ENCODE results near the gene RBBP9.
"Not testable (repeated sequence)": the region's sequence is repeated elsewhere in the genome, so short reads cannot be mapped to it uniquely, and the experiment has no call there.

The RBBP9 gene

DNA sequence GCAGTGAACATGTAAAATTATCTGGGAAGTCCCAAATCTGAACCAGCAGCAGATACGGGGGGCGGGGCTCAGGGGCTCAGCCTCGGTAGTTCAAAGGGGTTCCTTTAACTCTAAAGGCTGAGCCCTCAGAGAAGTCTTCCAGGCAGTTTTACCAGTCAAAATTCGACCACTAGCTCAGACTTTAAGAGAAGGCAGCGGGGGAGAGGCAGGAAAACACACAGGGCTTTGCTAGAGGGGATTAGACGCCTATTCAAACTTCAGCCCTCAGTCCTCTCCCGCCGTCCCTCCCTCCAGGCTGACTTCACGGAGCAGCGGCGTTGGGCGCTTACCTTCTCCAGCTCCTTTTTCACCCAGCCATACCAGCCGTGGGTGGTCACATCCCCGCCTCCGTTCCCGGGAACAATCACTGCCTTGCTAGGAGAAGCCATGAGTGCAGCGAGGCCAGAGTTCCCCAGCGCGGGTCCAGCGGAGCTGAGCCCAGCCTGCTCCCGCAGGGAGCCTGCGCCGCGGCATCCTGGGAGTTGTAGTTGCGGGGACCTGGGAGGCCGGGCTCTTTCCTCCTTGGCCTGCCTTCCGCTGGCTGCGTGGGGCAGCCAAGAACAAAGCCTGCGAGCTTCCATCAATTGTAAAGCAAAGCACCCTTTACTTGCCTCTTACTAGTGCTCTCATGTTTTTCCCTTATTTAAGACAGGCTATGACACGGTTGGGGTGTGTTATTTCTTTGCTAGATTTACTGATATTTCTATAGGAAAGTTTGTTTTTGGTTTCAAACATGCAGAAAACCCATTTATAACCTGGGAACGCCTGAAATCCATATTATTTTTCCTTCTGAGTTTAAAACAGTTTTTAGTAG is at the start of gene RBBP9:
Gene RBBP9 (minus strand): TSS at position 486 of the 853 bp plus-strand sequence. CDS start 58 bp downstream, at position 428.
- DNase-seq (ENCODE audit: low spot score), result peak; percentile 77

DNA sequence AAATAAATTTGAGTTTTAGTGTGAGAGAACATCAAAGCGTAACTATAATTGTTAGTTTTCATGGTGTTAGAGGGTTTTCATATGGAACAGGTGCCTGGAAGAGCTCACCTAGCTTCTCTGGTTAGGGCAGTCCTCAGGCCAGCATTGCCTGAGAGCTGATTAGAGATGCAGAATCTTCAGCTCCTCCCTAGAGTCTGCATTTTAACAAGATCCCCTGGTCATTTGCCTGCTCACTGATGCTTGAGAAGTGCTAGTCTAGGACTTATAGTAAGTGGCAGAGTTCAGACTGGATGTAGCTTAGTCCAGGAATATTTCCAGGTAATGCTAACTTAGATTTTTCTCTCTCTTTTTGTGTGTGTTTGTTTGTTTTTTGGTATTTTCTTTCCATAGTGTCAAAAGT is 48.5 kb upstream of the RBBP9 start:
- no peak for DNase-seq (ENCODE audit: low spot score)

DNA sequence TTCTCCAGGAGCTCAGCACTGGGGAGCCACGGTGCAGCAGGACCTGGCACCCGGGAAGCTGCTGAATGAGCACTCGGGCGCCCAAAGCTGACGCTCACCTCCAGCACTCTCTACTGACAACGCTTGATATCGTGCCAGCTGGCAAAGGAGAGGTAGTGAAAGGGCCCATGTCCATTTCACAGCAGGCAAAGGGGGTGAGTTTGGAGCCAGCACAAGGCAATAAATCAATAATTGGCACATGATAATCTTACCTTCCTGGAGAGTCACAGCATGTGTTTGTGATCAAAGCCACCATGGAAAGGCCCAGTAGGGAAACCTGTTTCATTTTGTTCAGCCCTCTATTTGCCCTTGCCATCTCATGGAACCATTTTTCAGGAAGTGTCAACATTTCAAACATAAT is 46.9 kb upstream of the RBBP9 start:
- no peak for DNase-seq (ENCODE audit: low spot score)

DNA sequence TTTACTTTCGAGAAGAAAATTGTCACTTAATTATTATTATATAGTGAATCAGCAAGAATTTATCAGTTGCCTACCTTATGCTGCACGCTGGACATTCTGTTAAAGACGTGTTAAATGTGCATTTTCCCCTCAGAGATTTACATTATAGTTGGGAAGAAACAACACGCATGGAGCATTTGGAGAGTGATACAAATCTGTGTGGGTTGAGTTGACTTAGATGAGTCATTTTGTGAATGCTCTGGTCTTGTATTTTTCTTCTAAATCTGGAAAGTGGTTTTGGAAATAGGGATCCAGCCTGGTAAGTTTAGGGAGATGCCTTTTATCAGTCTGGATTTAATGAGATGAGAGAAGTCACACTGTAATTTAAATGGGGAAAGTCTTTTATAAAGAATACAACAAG is 46.2 kb upstream of the RBBP9 start:
- no peak for DNase-seq (ENCODE audit: low spot score)

DNA sequence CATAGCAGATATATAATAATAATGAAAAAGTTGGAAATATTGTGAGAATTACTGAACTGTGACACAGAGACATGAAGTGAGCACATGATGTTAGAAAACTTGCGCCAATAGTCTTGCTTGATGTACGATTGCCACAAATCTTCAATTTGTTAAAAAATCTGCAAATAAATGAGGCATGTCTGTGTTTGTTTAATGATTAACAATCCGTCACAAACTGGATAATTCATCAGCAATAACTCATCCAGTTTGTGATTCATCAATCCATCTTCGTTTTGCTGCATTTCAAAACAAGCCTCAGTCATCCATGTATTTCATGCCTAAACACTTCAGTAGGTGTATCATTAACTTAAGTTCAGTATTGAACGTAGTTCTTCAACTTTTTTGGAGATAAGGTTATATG is 44.7 kb upstream of the RBBP9 start:
- no peak for DNase-seq (ENCODE audit: low spot score)

DNA sequence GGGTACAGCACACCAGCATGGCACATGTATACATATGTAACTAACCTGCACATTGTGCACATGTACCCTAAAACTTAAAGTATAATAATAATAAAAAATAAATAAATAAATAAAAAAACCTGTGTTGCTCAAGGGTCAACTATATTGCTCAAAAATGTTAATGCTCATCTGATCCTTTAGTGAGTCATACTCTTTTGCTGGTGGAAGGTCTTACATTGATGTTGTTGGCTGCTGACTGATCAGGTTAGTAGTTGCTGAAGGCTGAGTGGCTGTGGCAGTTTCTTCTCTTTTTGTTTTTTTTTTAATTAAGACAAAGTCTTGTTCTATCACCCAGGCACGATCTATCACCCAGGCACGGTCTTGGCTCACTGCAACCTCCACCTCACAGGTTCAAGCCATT is 40.6 kb upstream of the RBBP9 start:
- no peak for DNase-seq (ENCODE audit: low spot score)

DNA sequence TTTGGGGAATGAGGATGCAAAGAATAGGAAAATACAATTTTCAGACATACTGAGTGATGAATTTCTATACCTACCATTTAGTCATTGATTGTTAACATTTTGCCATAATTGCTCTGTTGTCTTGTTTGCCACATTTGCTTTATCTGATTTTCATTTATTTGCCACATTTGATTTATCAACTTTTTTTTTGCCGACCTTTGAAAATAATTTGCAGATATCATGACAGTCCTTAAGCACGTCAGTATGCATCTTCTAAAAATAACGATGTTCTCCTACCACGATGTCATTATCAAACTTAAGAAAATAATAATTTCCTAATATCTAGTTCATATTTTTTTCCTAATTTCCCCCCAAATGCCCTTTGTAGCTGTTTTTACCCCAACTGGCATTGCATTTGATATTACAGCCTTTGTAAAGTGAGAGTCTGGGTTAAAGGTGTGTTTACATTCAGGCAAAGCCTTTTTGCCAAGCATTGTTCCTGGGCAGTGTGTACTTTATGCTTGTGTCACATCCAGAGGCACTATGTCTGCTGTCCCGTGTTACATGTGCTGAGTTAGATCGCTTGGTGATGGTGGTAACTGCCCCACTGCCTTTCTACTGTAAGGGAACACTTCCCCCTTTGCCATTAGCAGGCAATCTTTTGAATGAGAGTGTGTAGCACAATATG is 37.1 kb upstream of the RBBP9 start:
- no peak for DNase-seq (ENCODE audit: low spot score)

DNA sequence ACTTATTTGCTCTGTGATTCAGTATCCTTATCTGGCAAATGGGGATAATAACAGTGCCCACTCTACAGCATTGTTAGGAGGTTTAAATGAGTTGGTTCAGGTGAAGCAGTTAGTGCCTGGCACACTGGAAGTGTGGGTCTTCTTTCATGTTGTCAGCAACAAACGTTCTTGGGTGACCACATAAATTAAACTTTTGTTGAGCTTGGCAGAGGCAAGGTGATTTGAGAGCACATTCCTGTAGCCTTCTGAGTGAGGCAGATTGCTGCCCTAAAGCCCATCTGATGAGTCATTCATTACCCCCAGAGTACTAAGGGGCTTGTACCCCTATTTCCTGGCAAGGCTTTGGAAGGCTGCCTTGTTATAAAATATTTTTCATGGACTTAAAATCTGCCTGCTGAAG is 36.5 kb upstream of the RBBP9 start:
- no peak for DNase-seq (ENCODE audit: low spot score)

DNA sequence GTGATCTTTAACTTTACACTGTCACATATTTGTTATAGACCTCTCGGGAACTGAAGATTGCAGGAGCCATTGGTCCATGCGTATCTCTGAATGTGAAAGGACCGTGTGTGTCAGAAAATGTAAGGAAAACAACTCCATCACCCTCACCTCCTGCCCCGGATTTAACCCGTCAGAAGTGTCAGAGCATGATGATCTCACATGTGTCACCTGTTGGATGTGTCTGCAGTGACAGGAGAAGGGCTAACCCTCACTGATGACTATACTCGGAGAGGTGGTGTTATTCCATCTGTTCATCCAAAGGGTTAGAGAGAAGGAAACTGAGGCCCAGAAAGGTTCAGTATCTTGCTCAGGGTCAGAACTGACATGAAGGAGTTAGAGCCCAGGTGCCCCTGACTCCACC is 35.6 kb upstream of the RBBP9 start:
- DNase-seq (ENCODE audit: low spot score), result no peak

DNA sequence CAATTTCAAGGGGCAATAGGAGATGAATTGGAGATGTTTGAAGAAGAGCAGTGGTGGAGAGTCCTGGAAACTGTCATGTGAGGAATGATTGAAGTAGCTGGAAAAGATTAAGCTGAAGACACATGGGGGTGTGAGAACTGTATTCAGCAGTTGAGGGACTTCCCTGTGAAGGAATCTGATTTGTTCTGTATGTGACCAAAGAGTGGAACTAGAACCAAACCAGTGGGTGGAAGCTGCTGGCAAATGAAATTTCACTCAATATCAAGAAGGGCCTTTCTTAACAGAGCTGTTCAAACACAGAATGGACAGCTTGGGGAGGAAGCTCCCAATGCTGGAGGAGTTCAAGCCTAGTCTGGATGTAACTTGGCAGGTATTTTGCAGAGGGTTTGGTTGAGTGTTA is 32.0 kb upstream of the RBBP9 start:
- no peak for DNase-seq (ENCODE audit: low spot score)

DNA sequence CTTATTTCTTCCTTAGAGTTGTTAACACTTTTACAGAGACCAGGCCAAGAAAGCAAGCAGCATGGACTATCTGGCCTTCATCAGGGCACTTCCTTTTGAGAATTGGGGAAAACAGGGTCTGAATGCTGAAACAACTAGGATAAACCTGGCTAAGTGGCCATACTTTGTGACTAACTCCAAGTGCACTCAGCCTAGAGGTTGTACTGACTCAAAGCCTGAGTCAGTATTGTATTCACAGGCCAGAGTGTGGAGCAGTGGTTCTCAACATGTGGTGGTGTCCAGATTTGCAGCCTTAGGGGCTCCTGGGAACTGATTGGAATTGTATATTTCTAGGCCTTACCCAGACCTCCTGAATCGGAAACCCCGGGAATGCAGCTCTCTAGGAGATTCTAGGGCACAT is 30.8 kb upstream of the RBBP9 start:
- DNase-seq (ENCODE audit: low spot score), result no peak

DNA sequence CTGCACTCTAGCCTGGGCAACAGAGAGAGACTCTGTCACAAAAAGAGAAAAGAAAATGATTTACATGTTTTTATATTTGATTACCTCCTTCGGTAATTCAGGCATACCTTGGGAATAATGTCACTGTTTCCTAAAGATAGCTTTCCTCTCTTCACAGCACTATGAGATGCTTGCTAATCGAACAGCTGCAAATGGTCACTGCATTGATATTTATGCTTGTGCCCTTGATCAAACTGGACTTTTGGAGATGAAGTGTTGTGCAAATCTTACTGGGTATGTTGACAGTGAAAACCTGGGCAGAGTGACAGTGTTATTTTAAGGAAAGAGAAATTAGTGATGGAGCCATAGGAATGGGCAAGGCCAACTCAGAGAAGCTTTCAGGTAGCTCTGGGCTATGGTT is 30.3 kb upstream of the RBBP9 start:
- no peak for DNase-seq (ENCODE audit: low spot score)

DNA sequence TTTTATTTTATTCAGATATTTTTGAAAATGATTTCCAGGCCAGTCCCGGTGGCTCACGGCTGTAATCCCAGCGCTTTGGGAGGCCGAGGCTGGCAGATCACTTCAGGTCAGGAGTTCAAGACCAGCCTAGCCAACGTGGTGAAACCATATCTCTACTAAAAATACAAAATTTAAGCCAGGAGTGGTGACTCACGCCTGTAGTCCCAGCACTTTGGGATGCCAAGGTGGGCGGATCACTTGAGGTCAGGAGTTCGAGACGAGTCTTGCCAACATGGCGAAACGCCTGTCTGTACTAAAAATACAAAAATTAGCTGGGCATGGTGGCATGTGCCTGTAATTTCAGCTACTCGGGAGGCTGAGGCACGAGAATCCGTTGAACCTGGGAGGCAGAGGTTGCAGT is 29.7 kb upstream of the RBBP9 start:
- DNase-seq (ENCODE audit: low spot score), result not testable (repeated sequence)

DNA sequence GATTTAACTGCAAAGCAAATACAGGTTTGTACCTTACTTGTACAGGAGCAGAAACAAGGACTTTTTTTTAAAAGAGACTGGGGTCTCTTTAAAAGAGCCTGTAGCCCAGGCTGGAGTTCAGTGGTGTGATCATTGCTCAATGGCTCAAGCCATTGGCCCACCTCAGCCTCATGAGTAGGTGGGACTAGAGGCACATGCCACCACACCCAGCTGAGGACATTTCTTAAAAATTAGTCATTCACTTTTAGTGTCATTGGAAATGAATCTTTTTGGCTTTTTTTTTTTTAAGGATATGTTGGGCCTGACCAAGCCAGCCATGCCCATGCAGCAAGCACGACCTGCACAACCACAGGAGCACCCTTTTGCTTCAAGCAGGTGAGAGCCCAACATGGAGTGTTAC is 27.6 kb upstream of the RBBP9 start:
- DNase-seq (ENCODE audit: low spot score), result no peak

DNA sequence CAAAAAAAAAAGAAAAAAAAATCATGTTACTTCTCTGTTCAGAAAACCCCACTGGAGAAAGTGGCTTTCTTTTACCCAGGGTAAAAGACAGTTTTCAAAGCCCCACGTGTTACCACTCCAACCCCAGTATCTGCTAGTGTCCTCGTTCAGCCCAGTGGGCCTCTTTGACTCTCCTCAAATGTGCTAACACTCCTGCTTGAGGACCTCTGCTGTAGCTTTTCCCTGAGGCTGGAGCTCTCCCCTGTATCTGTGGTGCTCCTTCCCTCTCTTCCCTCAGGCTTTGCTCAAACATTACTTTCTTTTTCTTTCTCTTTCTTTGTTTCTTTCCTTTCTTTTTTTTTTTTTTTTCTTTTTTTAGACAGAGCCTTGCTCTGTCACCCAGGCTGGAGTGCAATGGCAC is 26.0 kb upstream of the RBBP9 start:
- DNase-seq (ENCODE audit: low spot score), result no peak

DNA sequence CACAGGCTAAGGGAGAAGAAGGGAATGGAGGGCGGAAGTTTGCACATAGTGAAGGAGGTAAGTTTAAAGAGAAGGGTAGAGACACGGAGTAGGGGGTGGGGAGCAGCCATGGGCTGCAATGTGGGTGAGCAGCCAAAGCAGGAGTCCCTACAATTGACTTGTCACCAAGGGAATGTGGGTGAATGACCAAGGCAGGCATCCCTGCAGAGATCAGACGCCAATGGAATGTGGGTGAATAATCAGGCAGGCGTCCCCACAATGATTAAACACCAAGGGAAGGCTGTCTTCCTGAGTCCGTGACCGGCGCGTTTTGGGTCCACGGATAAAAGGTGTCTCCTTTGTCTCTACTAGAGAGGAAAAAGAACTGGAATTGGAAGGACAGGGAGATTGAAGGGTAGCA is 25.0 kb upstream of the RBBP9 start:
- not testable (repeated sequence) for DNase-seq (ENCODE audit: low spot score)

DNA sequence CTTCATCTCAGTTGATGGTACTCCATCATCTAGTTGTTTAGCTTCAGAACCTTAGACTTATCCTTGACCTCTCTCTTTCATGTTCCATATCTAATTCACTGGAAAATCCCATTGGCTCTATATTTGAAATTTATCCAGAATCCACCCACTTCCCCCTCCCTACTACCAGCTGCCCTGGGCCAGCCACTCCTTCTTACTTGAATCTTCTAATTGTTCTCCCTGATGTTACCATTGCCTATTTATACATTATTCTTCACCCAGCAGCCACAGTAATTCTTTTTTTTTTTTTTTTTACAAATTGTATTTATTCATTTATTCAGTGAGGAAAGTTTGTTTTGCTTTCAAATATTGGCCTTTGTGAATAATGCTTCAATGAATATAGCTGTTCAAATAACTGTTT is 18.9 kb upstream of the RBBP9 start:
- no peak for DNase-seq (ENCODE audit: low spot score)

DNA sequence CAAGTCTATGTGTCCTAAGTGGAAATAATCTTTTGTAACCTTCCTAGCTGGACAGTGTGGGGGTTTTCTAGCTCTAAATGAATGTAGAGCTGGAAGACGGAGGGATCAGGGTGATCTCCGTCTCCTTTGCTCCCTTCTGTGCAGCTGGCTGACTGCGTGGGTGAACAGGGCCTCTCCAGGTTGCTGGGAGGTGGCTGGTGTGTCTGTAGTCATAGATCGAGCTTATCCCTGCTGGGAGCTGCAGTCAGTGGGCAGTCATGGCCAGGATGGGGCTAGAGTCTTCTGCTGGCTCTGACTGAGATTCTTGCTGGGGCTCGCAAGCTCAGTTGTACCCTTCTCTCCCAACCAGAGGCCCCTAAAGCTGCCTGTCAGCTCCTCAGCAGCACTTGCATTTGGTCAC is 17.1 kb upstream of the RBBP9 start:
- DNase-seq (ENCODE audit: low spot score), result no peak

DNA sequence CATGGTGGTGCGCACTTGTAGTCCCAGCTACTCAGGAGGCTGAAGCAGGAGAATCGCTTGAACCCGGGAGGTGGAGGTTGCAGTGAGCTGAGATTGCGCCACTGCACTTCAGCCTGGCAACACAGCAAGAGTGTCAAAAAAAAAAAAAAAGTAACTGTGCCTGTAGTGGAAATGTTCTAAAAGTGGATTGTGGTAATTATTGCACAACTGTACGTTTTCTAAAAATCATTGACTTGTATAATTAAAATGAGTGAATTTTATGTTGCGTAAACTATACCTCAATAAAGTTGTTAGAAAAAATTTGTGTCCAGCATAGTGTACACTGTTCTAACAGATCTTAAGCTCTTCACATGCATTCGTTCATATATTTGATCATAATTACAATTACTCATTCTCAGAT is 16.2 kb upstream of the RBBP9 start:
- no peak for DNase-seq (ENCODE audit: low spot score)

DNA sequence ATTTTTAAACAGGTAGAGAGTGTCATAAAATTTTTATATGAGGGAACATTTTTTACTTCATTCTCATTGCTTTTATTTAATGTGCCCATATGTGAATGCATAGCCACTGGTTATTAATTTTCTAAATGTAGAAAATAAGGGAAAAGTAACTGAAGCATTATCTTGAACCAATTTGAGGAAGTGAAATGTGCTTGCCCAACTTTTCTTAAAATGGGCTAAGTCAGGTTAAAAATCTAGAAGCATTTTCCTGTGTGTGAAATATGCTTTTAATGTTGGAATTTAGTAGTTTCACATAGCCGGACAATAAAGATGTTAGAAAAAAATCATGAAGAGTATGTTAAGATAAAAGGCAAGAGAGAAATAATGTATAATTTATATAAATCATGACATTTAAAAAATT is 14.5 kb upstream of the RBBP9 start:
- DNase-seq (ENCODE audit: low spot score), result no peak

DNA sequence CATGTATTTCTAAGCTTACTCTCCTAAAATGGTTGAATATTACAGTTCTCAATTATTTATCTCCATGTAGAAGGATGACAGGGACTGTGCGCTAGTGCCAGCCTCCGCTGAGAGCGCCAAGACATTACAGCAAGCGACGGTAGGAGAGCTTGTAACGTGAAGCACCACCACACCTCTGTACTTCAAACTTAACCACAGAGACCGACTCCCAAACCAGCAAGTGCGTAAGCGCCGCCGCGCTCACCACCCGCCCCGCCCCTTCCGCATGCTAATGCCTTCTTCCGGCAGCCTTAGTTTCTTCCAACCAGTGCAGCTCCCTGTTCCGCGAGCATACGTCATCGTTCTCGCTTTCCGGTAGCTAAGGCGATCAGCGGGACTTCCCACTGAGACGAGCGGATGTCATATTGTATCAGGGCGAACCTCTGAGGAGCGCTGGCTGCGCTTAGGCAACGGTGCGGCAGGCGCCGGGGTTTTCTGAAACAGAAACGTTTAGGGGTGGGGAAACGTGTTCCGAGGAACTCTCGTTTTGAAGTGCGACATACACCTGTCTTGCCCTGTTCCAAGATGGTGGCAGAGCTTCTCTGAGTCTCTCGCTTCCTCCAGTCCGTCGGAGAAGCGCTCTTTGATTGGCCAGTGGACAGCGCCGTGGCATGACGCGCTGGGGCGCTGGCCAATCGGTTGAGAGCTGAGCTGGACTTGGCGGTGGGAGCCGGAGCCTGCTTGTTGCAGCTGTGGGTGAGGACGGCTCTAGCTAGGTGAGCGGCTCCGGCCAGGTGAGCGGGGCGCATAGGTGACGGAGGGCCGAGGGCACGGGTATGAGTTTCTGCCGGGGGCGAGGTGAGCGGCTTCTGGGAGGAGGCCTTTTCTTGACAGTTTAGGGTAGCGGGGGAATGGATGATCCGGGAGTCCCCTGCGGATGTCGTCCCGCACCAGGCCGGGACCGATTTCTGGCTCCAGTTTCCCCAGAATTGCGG is 10.5 kb upstream of the RBBP9 start, which contains the start of gene SEC23B:
Gene SEC23B (plus strand): TSS at position 723 of the 974 bp plus-strand sequence. CDS start 2,896 bp downstream, outside the sequence.
- peak; percentile 97 for DNase-seq (ENCODE audit: low spot score)

DNA sequence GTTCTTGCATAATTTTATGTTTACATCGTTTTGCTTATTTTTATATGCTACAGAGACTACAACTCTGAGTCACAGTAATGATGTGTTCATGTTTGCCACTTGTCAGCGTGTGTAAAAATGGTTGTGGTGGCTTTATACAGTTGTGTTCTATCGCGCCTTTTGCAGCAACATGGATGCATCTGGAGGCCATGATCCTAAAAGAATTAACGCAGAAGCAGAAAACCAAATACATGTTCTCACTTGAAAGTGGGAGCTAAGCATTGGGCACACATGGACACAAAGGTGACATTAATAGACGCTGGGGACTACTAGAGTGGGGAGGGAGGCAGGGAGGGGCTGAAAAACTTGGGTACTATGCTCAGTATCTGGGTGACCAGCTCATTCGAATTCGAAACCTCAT is 9.7 kb upstream of the RBBP9 start:
- DNase-seq (ENCODE audit: low spot score), result peak; percentile 24
